ENCODE results near the gene LDHAL6A. TPM values are rescaled to one million over a fixed set of nuclear protein-coding genes. Genes with fewer than 3 reads are reported as not detected.

LDHAL6A gene
- total RNA-seq, 2 experiments from 2014 or later, result not detected

GRCh38 chr11:18526130-18526520, 70.5 kb downstream of the LDHAL6A start:
- DNase-seq (no peak), ATAC-seq (no peak)
- POLR2A ChIA-PET, result interaction anchor here (0.6 to 2.4 kb wide), 19 partner anchors 9 to 1875 kb away, joined by 3 to 29 read pairs (median 4); partner anchors contain the start of genes GTF2H1, HPS5, LDHA and NUCB2
- CTCF ChIA-PET, result interaction anchor here (0.8 to 3.6 kb wide), 10 partner anchors 14 to 420 kb away, joined by 3 to 20 read pairs (median 4); partner anchors contain the start of gene TMEM86A
- Mint-ChIP-seq H3K27ac (peak overlapping the region; percentile 99), H3K36me3 (ENCODE audit: low read depth) (peaks cover 28% of the 10 kb centered on the region), H3K9me3 (ENCODE audit: insufficient read depth) (no peaks in the 10 kb centered on the region), H3K27me3 (ENCODE audit: low read depth) (no peaks in the 10 kb centered on the region), H3K4me3 (peak overlapping the region; percentile 99), H3K4me1 (ENCODE audit: low read depth) (peaks cover 33% of the 10 kb centered on the region)

GRCh38 chr11:18526521-18527296, 71.1 kb downstream of the LDHAL6A start, which contains the start of gene TSG101:
Gene TSG101 (minus strand): TSS chr11:18526942. CDS start chr11:18526816, 126 bp downstream.
- DNase-seq (peak; percentile 93), ATAC-seq (peak; percentile 81)
- no peaks in the 10 kb centered on the region for H3K27me3 Mint-ChIP-seq (ENCODE audit: low read depth)
- H3K4me3 Mint-ChIP-seq, result peak within 1 kb of the TSS; percentile 99
- peaks cover 31% of the 10 kb centered on the region for H3K36me3 Mint-ChIP-seq (ENCODE audit: low read depth)
- ChIA-PET POLR2A (interaction anchor here (0.6 to 2.4 kb wide), 22 partner anchors 9 to 1874 kb away, joined by 3 to 29 read pairs (median 4); partner anchors contain the start of genes GTF2H1, HPS5, LDHA and NUCB2), CTCF (interaction anchor here (0.7 to 3.6 kb wide), 16 partner anchors 14 to 420 kb away, joined by 3 to 20 read pairs (median 4); partner anchors contain the start of gene TMEM86A)
- peaks cover 33% of the 10 kb centered on the region for H3K4me1 Mint-ChIP-seq (ENCODE audit: low read depth)
- H3K9me3 Mint-ChIP-seq (ENCODE audit: insufficient read depth), result no peaks in the 10 kb centered on the region
- H3K27ac Mint-ChIP-seq, result peak within 1 kb of the TSS; percentile 99

- ChIA-PET CTCF (interaction anchor here (0.7 to 3.6 kb wide), 9 partner anchors 13 to 283 kb away, joined by 3 to 20 read pairs (median 4); no protein-coding TSS in a partner anchor), POLR2A (interaction anchor here (0.9 to 2.4 kb wide), 11 partner anchors 16 to 425 kb away, joined by 3 to 29 read pairs (median 6); partner anchors contain the start of genes GTF2H1, HPS5, LDHA and SPTY2D1)
- DNase-seq (no peak), ATAC-seq (no peak)
- peak overlapping the region; percentile 99 for H3K4me3 Mint-ChIP-seq
- H3K36me3 Mint-ChIP-seq (ENCODE audit: low read depth), result peaks cover 23% of the 10 kb centered on the region
- H3K27ac Mint-ChIP-seq, result peak overlapping the region; percentile 99
- peaks cover 29% of the 10 kb centered on the region for H3K4me1 Mint-ChIP-seq (ENCODE audit: low read depth)
- no peaks in the 10 kb centered on the region for H3K9me3 Mint-ChIP-seq (ENCODE audit: insufficient read depth)
- no peaks in the 10 kb centered on the region for H3K27me3 Mint-ChIP-seq (ENCODE audit: low read depth)
Observed at GRCh38 chr11:18527512-18527911, 71.9 kb downstream of the LDHAL6A start.

Other genes starting within 250 kb of the LDHAL6A start
- not detected for gene SAA4, start 219.1 kb upstream of the LDHAL6A start, total RNA-seq
- gene SAA2, start 207.2 kb upstream of the LDHAL6A start, total RNA-seq, result not detected
- not detected for gene SAA1, start 189.6 kb upstream of the LDHAL6A start, total RNA-seq
- gene HPS5, start 133.7 kb upstream of the LDHAL6A start, total RNA-seq, result 10 to 100 TPM; 15.8 to 18.0 TPM
- 10 to 100 TPM; 47.2 to 47.8 TPM for gene GTF2H1, start 133.3 kb upstream of the LDHAL6A start, total RNA-seq
- gene LDHA, start 61.3 kb upstream of the LDHAL6A start, total RNA-seq, result 1,000 to 10,000 TPM; 1,251 to 1,270 TPM
- gene LDHC, start 43.5 kb upstream of the LDHAL6A start, total RNA-seq, result not detected
- gene TSG101, start 71.1 kb downstream of the LDHAL6A start, total RNA-seq, result 10 to 100 TPM; 33.5 to 48.7 TPM
- gene UEVLD, start 132.9 kb downstream of the LDHAL6A start, total RNA-seq, result 10 to 100 TPM; 13.4 to 14.4 TPM
- gene MISFA, start 143.9 kb downstream of the LDHAL6A start, total RNA-seq, result 1 to 10 TPM in 1 of 2 experiments, not detected in 1; 1.4 TPM
- 10 to 100 TPM; 25.7 to 26.0 TPM for gene SPTY2D1, start 178.5 kb downstream of the LDHAL6A start, total RNA-seq
- under 1 TPM; 0.26 to 0.52 TPM for gene TMEM86A, start 242.9 kb downstream of the LDHAL6A start, total RNA-seq

All from activated CD8-positive, alpha-beta T cell treated with anti-CD3 and anti-CD28 coated beads, Interleukin-2, amount 10 ng/mL, durations not matched to agents 7 days and 5 days (primary cell).